ENCODE results near the gene CAPRIN2.

CAPRIN2 gene

GRCh38 chr12:30764251-30764650, 9.5 kb upstream of the CAPRIN2 start:
- DNase-seq (ENCODE audit: low spot score), result no peak

DNA sequence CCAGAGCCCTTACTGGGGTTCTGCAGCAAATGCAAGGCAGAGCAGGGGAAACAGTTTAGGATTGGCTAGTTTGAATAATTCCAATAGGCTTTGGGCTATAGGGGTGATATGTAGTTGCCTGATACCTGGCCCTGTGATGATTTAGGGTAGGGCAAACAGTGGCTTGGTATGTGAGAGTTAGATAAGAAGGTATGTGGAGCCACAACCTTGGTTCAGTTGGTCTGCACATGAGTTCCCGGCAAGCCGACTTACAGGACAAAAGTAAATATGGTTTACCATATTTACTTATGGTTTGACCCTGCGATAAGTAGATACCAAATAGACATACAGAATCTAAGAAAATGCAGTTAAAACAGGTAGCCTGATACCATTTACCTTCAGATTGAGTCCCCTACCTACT, 8.3 kb upstream of the CAPRIN2 start:
- DNase-seq (ENCODE audit: low spot score), result peak; percentile 22

DNA sequence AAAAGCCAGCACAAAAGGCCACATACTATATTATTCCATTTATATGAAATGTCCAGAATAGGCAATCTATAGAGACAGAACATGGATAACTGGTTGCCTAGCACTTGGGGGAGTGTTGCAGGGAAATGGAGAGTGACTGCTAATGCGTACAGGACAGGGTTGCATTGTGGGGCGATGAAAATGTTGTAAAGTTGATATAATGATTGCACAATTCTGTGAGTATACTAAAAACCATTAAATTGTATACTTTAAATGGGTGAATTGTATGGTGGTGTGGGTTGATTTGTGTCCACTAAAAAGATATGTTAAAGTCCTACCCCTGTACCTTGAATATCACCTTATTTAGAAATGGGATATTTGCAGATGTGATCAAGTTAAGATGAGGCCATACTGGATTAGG, 7.0 kb upstream of the CAPRIN2 start:
- no peak for DNase-seq (ENCODE audit: low spot score)

GRCh38 chr12:30757316-30757715, 2.6 kb upstream of the CAPRIN2 start:
- no peak for DNase-seq (ENCODE audit: low spot score)

GRCh38 chr12:30756074-30756473, 1.3 kb upstream of the CAPRIN2 start:
- DNase-seq (ENCODE audit: low spot score), result no peak

DNA sequence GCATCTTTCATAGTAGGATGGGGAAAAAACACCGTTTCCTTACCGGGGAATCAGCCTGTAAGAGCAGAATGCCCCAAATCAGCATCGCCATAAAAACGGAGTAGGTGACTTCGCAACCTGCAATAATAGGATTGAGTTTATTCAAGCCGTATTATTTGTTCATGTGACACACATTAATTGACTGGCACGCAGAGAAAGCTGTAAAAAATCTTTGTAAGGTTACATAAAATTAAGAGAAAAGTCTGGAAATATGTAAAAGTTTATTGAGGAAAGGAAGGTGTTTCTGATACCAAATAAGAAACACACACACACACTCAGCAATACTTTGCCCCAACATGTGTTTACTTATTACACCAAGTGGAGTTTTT, 628 bp upstream of the CAPRIN2 start:
- no peak for DNase-seq (ENCODE audit: low spot score)

GRCh38 chr12:30754383-30754749, 385 bp downstream of the CAPRIN2 start:
- peak; percentile 9 for DNase-seq (ENCODE audit: low spot score)

GRCh38 chr12:30753751-30754382, 884 bp downstream of the CAPRIN2 start:
- DNase-seq (ENCODE audit: low spot score), result no peak

DNA sequence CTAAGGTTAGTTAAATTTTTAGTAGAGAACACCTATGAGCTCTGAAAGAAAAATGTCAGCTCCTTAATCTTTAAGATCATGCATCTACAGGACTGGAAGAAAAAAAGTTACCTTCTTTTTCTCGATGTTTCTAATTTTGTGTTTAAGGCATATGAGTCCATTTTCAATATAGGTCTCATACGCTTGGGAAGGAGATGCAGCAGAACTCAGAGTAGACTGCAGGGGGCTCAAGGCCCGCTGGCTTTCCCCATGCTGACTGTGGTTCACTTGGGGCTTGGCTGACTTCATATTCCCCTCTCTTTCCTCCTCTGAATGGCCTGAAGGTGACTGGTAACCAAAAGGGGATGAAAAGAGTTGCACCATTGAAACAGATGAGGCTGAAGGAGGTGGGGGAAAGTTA, 1.5 kb downstream of the CAPRIN2 start:
- peak; percentile 25 for DNase-seq (ENCODE audit: low spot score)

DNA sequence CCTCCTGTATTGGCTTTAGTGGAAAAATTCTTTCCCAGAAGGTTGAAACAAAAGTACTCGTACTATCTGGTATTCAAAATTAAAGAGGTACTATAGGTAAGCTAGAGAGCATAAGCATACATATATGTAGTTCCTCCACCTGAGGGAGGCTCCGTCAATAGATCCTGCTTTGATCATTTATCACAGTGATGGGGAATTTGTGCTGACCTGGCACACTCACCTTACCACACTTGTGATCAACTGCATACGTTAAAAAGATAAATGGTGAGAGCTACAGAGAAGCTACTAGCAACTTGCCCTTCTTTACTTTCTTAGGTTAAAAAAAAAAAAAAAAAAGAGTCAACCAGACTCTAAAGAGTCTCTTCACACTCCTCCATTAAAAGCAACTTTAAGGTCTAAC, 2.5 kb downstream of the CAPRIN2 start:
- DNase-seq (ENCODE audit: low spot score), result no peak

DNA sequence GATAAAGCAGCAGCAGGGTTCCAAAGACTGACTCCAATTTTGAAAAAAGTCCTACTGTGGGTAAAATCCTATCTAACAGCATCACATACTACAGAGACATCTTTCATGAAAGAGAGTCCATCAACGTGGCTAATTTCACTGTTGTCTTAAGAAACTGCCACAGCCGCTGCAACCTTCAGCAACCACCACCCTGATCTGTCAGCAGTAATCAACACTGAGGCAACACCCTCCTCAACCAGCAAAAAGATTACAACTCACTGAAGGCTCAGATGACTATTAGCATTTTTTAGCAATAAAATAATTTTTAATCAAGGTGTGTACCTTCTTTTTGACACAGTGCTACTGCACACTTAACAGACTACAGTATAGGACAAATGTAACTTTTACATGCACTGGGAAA, 6.6 kb downstream of the CAPRIN2 start:
- no peak for DNase-seq (ENCODE audit: low spot score)

DNA sequence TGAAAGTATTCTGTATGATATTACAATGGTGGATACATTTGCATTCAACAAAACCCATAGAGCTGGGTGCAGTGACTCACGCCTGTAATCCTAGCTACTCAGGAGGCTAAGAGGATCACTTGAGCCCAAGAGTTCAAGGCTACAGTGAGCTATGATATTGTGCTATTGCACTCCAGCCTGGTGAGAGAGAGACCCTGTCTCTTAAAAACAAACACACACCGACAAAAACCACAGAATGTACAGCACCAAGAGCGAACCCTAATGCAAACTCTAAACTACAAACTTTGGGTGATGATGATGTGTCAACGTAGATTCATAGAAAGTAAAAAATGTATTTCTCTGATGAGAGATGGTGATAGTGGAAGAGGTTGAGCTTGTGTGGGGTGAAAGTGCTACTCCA, 8.6 kb downstream of the CAPRIN2 start:
- no peak for DNase-seq (ENCODE audit: low spot score)

GRCh38 chr12:30744321-30744720, 10.4 kb downstream of the CAPRIN2 start:
- DNase-seq (ENCODE audit: low spot score), result no peak

GRCh38 chr12:30740274-30740673, 14.5 kb downstream of the CAPRIN2 start:
- DNase-seq (ENCODE audit: low spot score), result no peak

GRCh38 chr12:30739020-30739419, 15.7 kb downstream of the CAPRIN2 start:
- no peak for DNase-seq (ENCODE audit: low spot score)

GRCh38 chr12:30732954-30733637, 21.7 kb downstream of the CAPRIN2 start:
- no peak for DNase-seq (ENCODE audit: low spot score)

DNA sequence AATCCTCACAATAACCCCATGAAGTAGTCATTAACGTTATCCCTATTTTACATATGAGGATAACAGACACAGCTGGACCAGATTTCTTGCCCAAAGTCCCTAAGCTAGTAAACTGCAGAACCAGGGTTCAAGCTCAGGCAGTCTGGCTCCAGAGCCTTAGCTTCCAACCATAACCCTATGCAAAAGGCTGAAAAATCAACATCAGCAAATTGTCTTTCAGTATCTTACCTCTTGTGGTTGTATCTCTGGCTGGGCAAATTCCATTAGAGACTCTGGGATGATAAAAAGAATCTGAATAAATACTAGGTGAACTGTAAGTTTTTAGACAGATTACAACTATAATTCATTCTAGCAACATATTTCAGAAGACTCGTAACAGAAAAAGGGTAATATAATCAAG, 24.7 kb downstream of the CAPRIN2 start:
- DNase-seq (ENCODE audit: low spot score), result no peak

DNA sequence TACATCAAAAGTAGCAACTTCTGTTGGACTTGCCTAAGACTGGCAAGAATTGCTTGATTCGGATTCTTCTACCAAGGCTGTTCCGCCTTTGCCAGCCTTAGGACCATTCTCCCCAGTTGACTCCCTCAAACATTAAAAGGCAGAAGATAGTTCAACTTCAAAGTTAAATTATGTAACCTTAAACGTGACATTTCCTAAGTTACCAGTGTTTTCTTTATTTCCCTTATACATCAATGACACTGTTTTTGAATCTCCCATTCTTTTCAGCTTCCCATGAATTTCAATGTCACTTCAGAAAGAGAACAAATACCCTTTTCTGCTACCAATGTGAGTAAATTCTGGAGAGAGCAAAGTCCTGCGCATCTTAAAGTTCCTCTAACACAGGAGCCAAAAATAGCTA, 25.2 kb downstream of the CAPRIN2 start:
- DNase-seq (ENCODE audit: low spot score), result no peak

GRCh38 chr12:30726647-30727046, 28.1 kb downstream of the CAPRIN2 start:
- DNase-seq (ENCODE audit: low spot score), result no peak

- no peak for DNase-seq (ENCODE audit: low spot score)
Measured at GRCh38 chr12:30725739-30726138, 29.0 kb downstream of the CAPRIN2 start.

- DNase-seq (ENCODE audit: low spot score), result no peak
Measured at GRCh38 chr12:30719060-30719459, 35.7 kb downstream of the CAPRIN2 start.

DNA sequence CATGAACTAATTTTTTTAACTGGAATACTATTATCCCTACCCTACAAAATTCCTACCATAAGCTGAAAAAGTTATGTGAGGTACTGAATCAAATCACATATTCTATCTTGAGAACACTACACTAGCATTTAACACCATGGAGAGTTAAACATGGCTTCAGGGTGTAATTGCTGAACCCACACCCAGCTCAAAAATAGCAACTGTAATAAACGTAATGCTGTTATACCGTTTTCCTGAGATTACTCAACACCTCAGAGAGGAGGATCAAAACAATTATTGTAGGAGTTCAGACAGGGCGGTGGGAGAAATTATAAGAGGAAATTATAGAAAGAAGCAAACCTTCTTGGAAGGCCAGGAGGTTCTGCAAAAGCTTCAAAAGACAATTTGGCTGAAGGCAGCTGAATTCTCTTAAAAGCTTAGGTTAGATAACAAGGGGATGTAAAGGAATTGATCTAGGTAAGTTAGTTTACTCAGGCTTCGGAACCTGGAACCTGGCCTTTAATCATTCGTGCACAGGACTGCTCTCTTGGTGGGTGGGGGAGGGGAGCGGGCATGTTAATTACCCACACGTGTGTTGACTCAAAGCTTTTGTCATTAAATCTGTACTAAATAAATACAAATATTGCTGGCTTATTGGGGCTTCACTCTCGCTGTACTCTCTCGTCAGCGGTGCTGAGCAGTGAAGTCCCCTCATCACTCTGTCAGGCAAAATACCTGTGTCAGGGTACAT, 47.0 kb downstream of the CAPRIN2 start:
- DNase-seq (ENCODE audit: low spot score), result no peak

- DNase-seq (ENCODE audit: low spot score), result no peak
Measured at GRCh38 chr12:30706476-30706875, 48.3 kb downstream of the CAPRIN2 start.

DNA sequence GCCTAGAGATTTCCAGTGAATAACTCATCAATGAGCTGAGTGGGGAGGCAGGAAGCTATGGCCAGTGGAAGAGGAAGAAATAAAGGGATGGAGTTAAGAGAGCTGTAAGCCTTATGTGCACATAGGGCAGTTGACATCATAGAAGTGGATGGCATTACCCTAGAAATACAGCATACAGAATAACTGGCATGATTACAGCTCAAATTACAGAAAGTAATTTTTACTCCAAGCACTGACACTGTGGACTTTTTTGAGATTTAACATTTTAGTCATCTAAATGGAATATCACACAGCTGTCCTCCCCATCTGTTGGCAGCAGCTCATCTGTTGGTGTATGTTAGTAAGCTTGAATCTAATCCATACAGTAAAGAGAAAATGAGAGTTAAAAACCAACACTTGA, 53.7 kb downstream of the CAPRIN2 start:
- no peak for DNase-seq (ENCODE audit: low spot score)
